HG03460 (cell line): ENCODE data around the gene SPAG9.
A peak's percentile ranks its signal among the peaks of the same experiment; 100 is the strongest.

Source experiments
- ATAC-seq: cut with Tn5 transposase; IDR thresholded peaks from one replicate; pipeline ENCODE4 v1.9.1; 2021; ENCODE audit not compliant: unreplicated experiment

The SPAG9 gene

GRCh38 chr17:51120739-51121619 lies at the start of gene SPAG9:
TSS of gene SPAG9 (minus strand) at chr17:51120868. CDS start at chr17:51120656, 212 bp downstream.
- ATAC-seq, result peak; percentile 65

GRCh38 chr17:51169340-51169739 lies 48.7 kb upstream of the SPAG9 start:
- ATAC-seq, result no peak

GRCh38 chr17:51166987-51167931 lies 46.6 kb upstream of the SPAG9 start:
- peak; percentile 52 for ATAC-seq

- peak; percentile 85 for ATAC-seq
Observed at GRCh38 chr17:51166198-51166986, 45.7 kb upstream of the SPAG9 start, which contains the start of gene NME2. TSS of gene NME2 (plus strand) at chr17:51166411. CDS start at chr17:51166831, 420 bp downstream.

- ATAC-seq, result peak; percentile 17
Observed at GRCh38 chr17:51165680-51166197, 45.1 kb upstream of the SPAG9 start.

GRCh38 chr17:51164911-51165679 lies 44.4 kb upstream of the SPAG9 start:
- ATAC-seq, result no peak

GRCh38 chr17:51161541-51161940 lies 40.9 kb upstream of the SPAG9 start:
- no peak for ATAC-seq

GRCh38 chr17:51159604-51160003 lies 38.9 kb upstream of the SPAG9 start:
- ATAC-seq, result no peak

- ATAC-seq, result no peak
Observed at GRCh38 chr17:51155416-51155815, 34.7 kb upstream of the SPAG9 start.

GRCh38 chr17:51154176-51154575 lies 33.5 kb upstream of the SPAG9 start:
- ATAC-seq, result no peak

- peak; percentile 88 for ATAC-seq
Observed at GRCh38 chr17:51153210-51154072, 32.8 kb upstream of the SPAG9 start, which contains the start of gene NME1. TSS of gene NME1 (plus strand) at chr17:51153559. CDS start at chr17:51155655, 2,096 bp downstream.

GRCh38 chr17:51152766-51153209 lies 32.1 kb upstream of the SPAG9 start:
- no peak for ATAC-seq

- no peak for ATAC-seq
Observed at GRCh38 chr17:51150932-51151331, 30.3 kb upstream of the SPAG9 start.

GRCh38 chr17:51149163-51149562 lies 28.5 kb upstream of the SPAG9 start:
- no peak for ATAC-seq

GRCh38 chr17:51147650-51148049 lies 27.0 kb upstream of the SPAG9 start:
- no peak for ATAC-seq

- no peak for ATAC-seq
Observed at GRCh38 chr17:51144266-51145022, 23.8 kb upstream of the SPAG9 start.

- ATAC-seq, result no peak
Observed at GRCh38 chr17:51142597-51142996, 21.9 kb upstream of the SPAG9 start.

GRCh38 chr17:51135956-51136355 lies 15.3 kb upstream of the SPAG9 start:
- ATAC-seq, result no peak
